SK-N-SH (cell line): ENCODE measurements around the gene BCAM. TPM values are rescaled to one million over a fixed set of nuclear protein-coding genes. Genes with fewer than 3 reads are reported as not detected.

Source experiments
- CTCF ChIA-PET: fragments of 300-600, 350-600 bp; formaldehyde crosslinking; extraction: SDS; loops from one replicate; lab custom pipeline; 2021; lab: Yijun Ruan, JAX
- POLR2A ChIA-PET: fragments of 350-600 bp; sonication (Branson Sonifier 250); formaldehyde crosslinking; extraction: SDS; loops from one replicate; lab custom pipeline; 2020; ENCODE audit warnings: antibody characterized with exemption, inconsistent platforms; lab: Yijun Ruan, JAX
- DNase-seq: peaks from one replicate; pipeline ENCODE4 v3.0.0; 2012
- H2AFZ ChIP-seq: fragments of 200-600 bp; sonication (generic); 2 replicates; pipeline ENCODE4 v1.8.1; 2016; ENCODE audit warnings: antibody characterized with exemption, mild to moderate bottlenecking, low read depth
- H3F3A ChIP-seq: fragments of 200-600 bp; sonication (generic); replicated peaks from 2 replicates; pipeline ENCODE3; 2016; ENCODE audit warnings: antibody characterized with exemption, mild to moderate bottlenecking; ENCODE audit not compliant: insufficient read depth
- H3K27ac ChIP-seq, 2 experiments: fragments of 200-500 bp in 1 of 2; fragments of 200-600 bp in 1 of 2; sonication (Bioruptor generic) in 1 of 2; sonication (generic), shearing (Covaris generic) in 1 of 2; 2 replicates each; pipeline versions ENCODE4 v1.5.1 to v1.6.1; 2014 to 2016; ENCODE audit warnings: low read depth in 2 of 2, inconsistent platforms in 1 of 2, low read length in 1 of 2, mild to moderate bottlenecking in 1 of 2, mixed read lengths in 1 of 2
- H3K27me3 ChIP-seq: fragments of 200-600 bp; sonication (generic), shearing (Covaris generic); 2 replicates; pipeline ENCODE4 v1.6.1; 2016; ENCODE audit warnings: mixed run types; ENCODE audit not compliant: insufficient read depth
- H3K36me3 ChIP-seq, 2 experiments: fragments of 200-500 bp in 1 of 2; fragments of 200-600 bp in 1 of 2; sonication (Bioruptor generic) in 1 of 2; sonication (generic) in 1 of 2; replicated peaks in 1 of 2; 2 replicates each; pipeline versions ENCODE3 to v1.5.1; 2014 to 2016; ENCODE audit warnings: low read length in 1 of 2, mild to moderate bottlenecking in 1 of 2; ENCODE audit not compliant: insufficient read depth in 2 of 2, control insufficient read depth in 1 of 2
- H3K4me1 ChIP-seq, 2 experiments: fragments of 200-500 bp in 1 of 2; fragments of 200-600 bp in 1 of 2; sonication (Bioruptor generic) in 1 of 2; sonication (generic), shearing (Covaris generic) in 1 of 2; 2 replicates each; pipeline versions ENCODE4 v1.5.1 to v1.6.1; 2014 to 2016; ENCODE audit warnings: low read depth in 1 of 2, low read length in 1 of 2, mixed run types in 1 of 2; ENCODE audit not compliant: insufficient read depth in 2 of 2, control insufficient read depth in 1 of 2
- H3K4me2 ChIP-seq: fragments of 200-600 bp; sonication (generic), shearing (Covaris generic); 2 replicates; pipeline ENCODE4 v1.6.1; 2017; ENCODE audit warnings: mixed run types
- H3K4me3 ChIP-seq, 2 experiments: fragments of 200-500 bp in 1 of 2; fragments of 200-600 bp in 1 of 2; sonication (Bioruptor generic) in 1 of 2; sonication (generic), shearing (Covaris generic) in 1 of 2; 2 replicates each; pipeline versions ENCODE4 v1.5.1 to v1.8.1; 2014 to 2016; ENCODE audit warnings: low read depth in 2 of 2, inconsistent platforms in 1 of 2, low read length in 1 of 2, mild to moderate bottlenecking in 1 of 2, mixed read lengths in 1 of 2, moderate library complexity in 1 of 2
- H3K79me2 ChIP-seq: fragments of 200-600 bp; sonication (generic); 2 replicates; pipeline ENCODE4 v1.8.1; 2017; ENCODE audit warnings: mild to moderate bottlenecking; ENCODE audit not compliant: insufficient read depth
- H3K9ac ChIP-seq: fragments of 200-600 bp; sonication (generic); 2 replicates; pipeline ENCODE4 v1.6.1; 2017; ENCODE audit warnings: mixed run types
- H3K9me2 ChIP-seq: fragments of 200-600 bp; sonication (generic); 2 replicates; pipeline ENCODE4 v1.6.1; 2017; ENCODE audit warnings: mixed run types
- H3K9me3 ChIP-seq: fragments of 200-600 bp; sonication (generic); 2 replicates; pipeline ENCODE4 v1.6.1; 2017; ENCODE audit warnings: mixed run types, mild to moderate bottlenecking, moderate library complexity
- H4K20me1 ChIP-seq: fragments of 200-600 bp; sonication (generic); 2 replicates; pipeline ENCODE4 v1.6.1; 2017; ENCODE audit warnings: mild to moderate bottlenecking, mixed run types; ENCODE audit not compliant: insufficient read depth
- ELF1 ChIP-seq: IDR thresholded peaks from 2 replicates; pipeline ENCODE4 v1.4.0; 2012
- GATA2 ChIP-seq: sonication (generic); formaldehyde crosslinking; IDR thresholded peaks from 2 replicates; pipeline ENCODE4 v1.5.0; 2020; ENCODE audit warnings: mild to moderate bottlenecking, missing genetic modification reagents
- JUND ChIP-seq: IDR thresholded peaks from 2 replicates; pipeline ENCODE4 v1.4.0; 2012
- MAX ChIP-seq: IDR thresholded peaks from 2 replicates; pipeline ENCODE4 v1.4.0; 2012; ENCODE audit warnings: low read depth
- MEF2A ChIP-seq: IDR thresholded peaks from 2 replicates; pipeline ENCODE4 v1.4.0; 2012; ENCODE audit warnings: low read depth, borderline replicate concordance
- MXI1 ChIP-seq: IDR thresholded peaks from 2 replicates; pipeline ENCODE4 v1.6.1; 2012; ENCODE audit warnings: mild to moderate bottlenecking, low read depth, low read length, improper control_type of control experiment
- NFIC ChIP-seq: IDR thresholded peaks from 2 replicates; pipeline ENCODE4 v1.4.0; 2012; ENCODE audit warnings: borderline replicate concordance
- NRF1 ChIP-seq: IDR thresholded peaks from 2 replicates; pipeline ENCODE4 v1.6.1; 2012; ENCODE audit warnings: low read depth, mild to moderate bottlenecking, low read length
- POLR2AphosphoS5 ChIP-seq: IDR thresholded peaks from 2 replicates; pipeline ENCODE4 v1.6.1; 2012; ENCODE audit warnings: low read depth, low read length
- RAD21 ChIP-seq: IDR thresholded peaks from 2 replicates; pipeline ENCODE4 v1.6.1; 2012; ENCODE audit warnings: mild to moderate bottlenecking, low read length
- REST ChIP-seq: IDR thresholded peaks from 2 replicates; pipeline ENCODE4 v1.6.1; 2012; ENCODE audit warnings: mild to moderate bottlenecking, low read depth, low read length, moderate library complexity
- RFX5 ChIP-seq: IDR thresholded peaks from 2 replicates; pipeline ENCODE4 v1.6.1; 2012; ENCODE audit warnings: mild to moderate bottlenecking, improper control_type of control experiment, low read length
- TCF12 ChIP-seq: IDR thresholded peaks from 2 replicates; pipeline ENCODE4 v1.4.0; 2012
- TEAD4 ChIP-seq: IDR thresholded peaks from 2 replicates; pipeline ENCODE4 v1.4.0; 2012; ENCODE audit warnings: mild to moderate bottlenecking, borderline replicate concordance; ENCODE audit not compliant: insufficient read depth
- YY1 ChIP-seq: IDR thresholded peaks from 2 replicates; pipeline ENCODE4 v1.4.0; 2012; ENCODE audit warnings: low read depth, mild to moderate bottlenecking
- WGBS: methylation state at CpG from one replicate; pipeline ENCODE4 v1.1.6; 2017; ENCODE audit warnings: low lambda C conversion rate; 5-methylcytosine and 5-hydroxymethylcytosine counted together
- polyA plus RNA-seq, 3 experiments: library from polyadenylated mRNA; depleted of rRNA; stranded (reverse); fragments of >200 nt; gene quantifications; 2 replicates each; pipeline ENCODE4 v1.2.3, GENCODE V29; 2012
- TF ChIP-seq, protein P1 (sequence below): fragments of 150-350 bp; IDR thresholded peaks from 2 replicates; pipeline ENCODE4 v1.6.1; 2017; ENCODE audit warnings: antibody characterized with exemption, low read length, low read depth, borderline replicate concordance
- TF ChIP-seq, protein P2 (sequence below): IDR thresholded peaks from 2 replicates; pipeline ENCODE4; 2012
- TF ChIP-seq, protein P3 (sequence below): fragments of 200-600 bp; sonication (generic); IDR thresholded peaks from 2 replicates; pipeline ENCODE4 v1.6.1; 2017; ENCODE audit warnings: antibody characterized with exemption, mild to moderate bottlenecking, moderate library complexity

BCAM gene
- polyA plus RNA-seq, 1 of the 3 experiments (the other 2 are of a cell fraction), result 34.0 TPM

GRCh38 chr19:44810234-44811121 is 1.6 kb downstream of the BCAM start:
- no peak overlapping the region for H3K4me3 ChIP-seq
- peaks cover 17% of the 10 kb centered on the region; the same call in 1 of the 2 replicates for H3K27me3 ChIP-seq
- no peaks in the 10 kb centered on the region for H4K20me1 ChIP-seq
- 92% methylated on average over 12 of the region's 13 CpGs for WGBS
- no peak for DNase-seq
- no peak overlapping the region for H3K9ac ChIP-seq
- no peak overlapping the region for H3K4me2 ChIP-seq
- POLR2A ChIA-PET, result no interaction called here
- H3F3A ChIP-seq, result peaks cover 8% of the 10 kb centered on the region
- peaks cover 8 to 13% of the 10 kb centered on the region in 2 experiments; a peak in 2 of 4 replicates for H3K4me1 ChIP-seq
- TF ChIP-seq TEAD4 (no peak), YY1 (no peak), POLR2AphosphoS5 (no peak), REST (no peak), MXI1 (no peak), MEF2A (no peak)
- TF ChIP-seq, protein P1, sequence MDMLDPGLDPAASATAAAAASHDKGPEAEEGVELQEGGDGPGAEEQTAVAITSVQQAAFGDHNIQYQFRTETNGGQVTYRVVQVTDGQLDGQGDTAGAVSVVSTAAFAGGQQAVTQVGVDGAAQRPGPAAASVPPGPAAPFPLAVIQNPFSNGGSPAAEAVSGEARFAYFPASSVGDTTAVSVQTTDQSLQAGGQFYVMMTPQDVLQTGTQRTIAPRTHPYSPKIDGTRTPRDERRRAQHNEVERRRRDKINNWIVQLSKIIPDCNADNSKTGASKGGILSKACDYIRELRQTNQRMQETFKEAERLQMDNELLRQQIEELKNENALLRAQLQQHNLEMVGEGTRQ, result no peak
- TF ChIP-seq, protein P2, sequence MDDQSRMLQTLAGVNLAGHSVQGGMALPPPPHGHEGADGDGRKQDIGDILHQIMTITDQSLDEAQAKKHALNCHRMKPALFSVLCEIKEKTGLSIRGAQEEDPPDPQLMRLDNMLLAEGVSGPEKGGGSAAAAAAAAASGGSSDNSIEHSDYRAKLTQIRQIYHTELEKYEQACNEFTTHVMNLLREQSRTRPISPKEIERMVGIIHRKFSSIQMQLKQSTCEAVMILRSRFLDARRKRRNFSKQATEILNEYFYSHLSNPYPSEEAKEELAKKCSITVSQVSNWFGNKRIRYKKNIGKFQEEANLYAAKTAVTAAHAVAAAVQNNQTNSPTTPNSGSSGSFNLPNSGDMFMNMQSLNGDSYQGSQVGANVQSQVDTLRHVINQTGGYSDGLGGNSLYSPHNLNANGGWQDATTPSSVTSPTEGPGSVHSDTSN, result no peak
- H3K79me2 ChIP-seq, result no peaks in the 10 kb centered on the region
- no peak overlapping the region for H2AFZ ChIP-seq
- no peaks in the 10 kb centered on the region for H3K9me3 ChIP-seq
- H3K27ac ChIP-seq, result no peak overlapping the region
- H3K36me3 ChIP-seq, result no peaks in the 10 kb centered on the region
- CTCF ChIA-PET, result interaction anchor here (0.8 to 9.3 kb wide), 6 partner anchors 27 to 122 kb away, joined by 3 to 70 read pairs (median 8); no protein-coding TSS in a partner anchor
- H3K9me2 ChIP-seq, result no peaks in the 10 kb centered on the region

DNA sequence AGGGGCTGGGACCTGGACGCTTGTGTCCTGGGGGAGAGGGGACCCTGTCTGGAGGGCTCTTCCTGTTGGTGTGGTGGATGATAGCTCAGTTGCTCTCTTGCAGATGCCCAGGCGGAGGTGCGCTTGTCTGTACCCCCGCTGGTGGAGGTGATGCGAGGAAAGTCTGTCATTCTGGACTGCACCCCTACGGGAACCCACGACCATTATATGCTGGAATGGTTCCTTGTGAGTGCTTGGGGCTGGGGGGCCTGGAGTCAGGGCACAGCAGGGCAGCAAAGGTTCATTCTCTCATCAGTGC is 2.2 kb downstream of the BCAM start:
- TF ChIP-seq TEAD4 (no peak), TCF12 (no peak), NFIC (no peak), MAX (no peak), GATA2 (no peak), MXI1 (no peak), RFX5 (no peak), JUND (no peak), RAD21 (no peak), NRF1 (no peak), ELF1 (no peak)
- TF ChIP-seq, protein P3, sequence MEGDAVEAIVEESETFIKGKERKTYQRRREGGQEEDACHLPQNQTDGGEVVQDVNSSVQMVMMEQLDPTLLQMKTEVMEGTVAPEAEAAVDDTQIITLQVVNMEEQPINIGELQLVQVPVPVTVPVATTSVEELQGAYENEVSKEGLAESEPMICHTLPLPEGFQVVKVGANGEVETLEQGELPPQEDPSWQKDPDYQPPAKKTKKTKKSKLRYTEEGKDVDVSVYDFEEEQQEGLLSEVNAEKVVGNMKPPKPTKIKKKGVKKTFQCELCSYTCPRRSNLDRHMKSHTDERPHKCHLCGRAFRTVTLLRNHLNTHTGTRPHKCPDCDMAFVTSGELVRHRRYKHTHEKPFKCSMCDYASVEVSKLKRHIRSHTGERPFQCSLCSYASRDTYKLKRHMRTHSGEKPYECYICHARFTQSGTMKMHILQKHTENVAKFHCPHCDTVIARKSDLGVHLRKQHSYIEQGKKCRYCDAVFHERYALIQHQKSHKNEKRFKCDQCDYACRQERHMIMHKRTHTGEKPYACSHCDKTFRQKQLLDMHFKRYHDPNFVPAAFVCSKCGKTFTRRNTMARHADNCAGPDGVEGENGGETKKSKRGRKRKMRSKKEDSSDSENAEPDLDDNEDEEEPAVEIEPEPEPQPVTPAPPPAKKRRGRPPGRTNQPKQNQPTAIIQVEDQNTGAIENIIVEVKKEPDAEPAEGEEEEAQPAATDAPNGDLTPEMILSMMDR, result no peak
- no peak overlapping the region for H3K27ac ChIP-seq
- no peaks in the 10 kb centered on the region for H3K79me2 ChIP-seq
- CTCF ChIA-PET, result interaction anchor here (4.2 to 9.3 kb wide), 2 partner anchors 27 to 88 kb away, joined by 32 to 70 read pairs; no protein-coding TSS in a partner anchor
- no peaks in the 10 kb centered on the region for H3K9me2 ChIP-seq
- no peaks in the 10 kb centered on the region for H4K20me1 ChIP-seq
- no peaks in the 10 kb centered on the region for H3K9me3 ChIP-seq
- H3F3A ChIP-seq, result peaks cover 8% of the 10 kb centered on the region
- no peak overlapping the region for H2AFZ ChIP-seq
- H3K27me3 ChIP-seq, result peaks cover 11% of the 10 kb centered on the region; the same call in 1 of the 2 replicates
- POLR2A ChIA-PET, result no interaction called here
- no peak overlapping the region for H3K9ac ChIP-seq
- 92% methylated on average over 7 of the region's 7 CpGs for WGBS
- no peak overlapping the region for H3K4me3 ChIP-seq
- H3K4me1 ChIP-seq, result peaks cover 8 to 13% of the 10 kb centered on the region in 2 experiments; a peak in 2 of 4 replicates
- no peaks in the 10 kb centered on the region for H3K36me3 ChIP-seq
- H3K4me2 ChIP-seq, result no peak overlapping the region
- no peak for DNase-seq
